ENCODE measurements around the gene JAZF1. TPM values are rescaled to one million over a fixed set of nuclear protein-coding genes. Genes with fewer than 3 reads are reported as not detected.

JAZF1 gene
- total and polyA plus RNA-seq, 7 donors: 2.3 to 10.6 (median 5.3) TPM

DNA sequence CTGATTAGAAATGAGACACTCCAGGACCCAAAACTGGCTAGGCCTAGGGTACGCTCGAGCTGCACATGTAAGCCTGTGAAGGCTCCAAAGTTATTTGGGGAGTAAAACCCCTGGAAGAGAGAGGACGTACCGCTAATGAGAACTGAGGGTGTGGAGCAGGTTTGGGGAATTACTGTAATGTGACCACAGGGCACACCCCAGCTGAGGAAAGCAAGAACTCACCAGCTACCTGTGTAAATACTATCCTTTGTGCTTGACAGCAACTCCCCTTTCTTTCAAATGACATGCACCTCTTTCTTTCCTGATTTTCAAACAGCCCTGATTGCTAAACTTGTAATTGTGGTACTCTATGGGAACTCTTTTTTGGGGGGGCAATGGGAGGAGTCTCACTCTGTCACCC is 147.2 kb downstream of the JAZF1 start:
- TF ChIP-seq, protein P1, sequence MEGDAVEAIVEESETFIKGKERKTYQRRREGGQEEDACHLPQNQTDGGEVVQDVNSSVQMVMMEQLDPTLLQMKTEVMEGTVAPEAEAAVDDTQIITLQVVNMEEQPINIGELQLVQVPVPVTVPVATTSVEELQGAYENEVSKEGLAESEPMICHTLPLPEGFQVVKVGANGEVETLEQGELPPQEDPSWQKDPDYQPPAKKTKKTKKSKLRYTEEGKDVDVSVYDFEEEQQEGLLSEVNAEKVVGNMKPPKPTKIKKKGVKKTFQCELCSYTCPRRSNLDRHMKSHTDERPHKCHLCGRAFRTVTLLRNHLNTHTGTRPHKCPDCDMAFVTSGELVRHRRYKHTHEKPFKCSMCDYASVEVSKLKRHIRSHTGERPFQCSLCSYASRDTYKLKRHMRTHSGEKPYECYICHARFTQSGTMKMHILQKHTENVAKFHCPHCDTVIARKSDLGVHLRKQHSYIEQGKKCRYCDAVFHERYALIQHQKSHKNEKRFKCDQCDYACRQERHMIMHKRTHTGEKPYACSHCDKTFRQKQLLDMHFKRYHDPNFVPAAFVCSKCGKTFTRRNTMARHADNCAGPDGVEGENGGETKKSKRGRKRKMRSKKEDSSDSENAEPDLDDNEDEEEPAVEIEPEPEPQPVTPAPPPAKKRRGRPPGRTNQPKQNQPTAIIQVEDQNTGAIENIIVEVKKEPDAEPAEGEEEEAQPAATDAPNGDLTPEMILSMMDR (IDR thresholded peaks at IDR 0.05): no peak
- ATAC-seq (no peak), DNase-seq (no peak)
- WGBS, 3 donors: 80 to 95% (median 94%) methylated on average over 4 of the region's 4 CpGs
- H3K36me3 ChIP-seq (ENCODE audit: insufficient read depth in 1 of 2, low read depth in 1 of 2): no peaks in the 10 kb centered on the region
- no peaks in the 10 kb centered on the region for H3K27me3 ChIP-seq (ENCODE audit: insufficient read depth in 3 of 3, low read length in 2 of 3)
- H3K4me3 ChIP-seq: no peak overlapping the region
- no peaks in the 10 kb centered on the region for H3K9me3 ChIP-seq
- no peak overlapping the region for H3K27ac ChIP-seq
- H3K4me1 ChIP-seq: peaks cover 22% of the 10 kb centered on the region
- intact Hi-C loops (cut with DNase I): no loop called here

DNA sequence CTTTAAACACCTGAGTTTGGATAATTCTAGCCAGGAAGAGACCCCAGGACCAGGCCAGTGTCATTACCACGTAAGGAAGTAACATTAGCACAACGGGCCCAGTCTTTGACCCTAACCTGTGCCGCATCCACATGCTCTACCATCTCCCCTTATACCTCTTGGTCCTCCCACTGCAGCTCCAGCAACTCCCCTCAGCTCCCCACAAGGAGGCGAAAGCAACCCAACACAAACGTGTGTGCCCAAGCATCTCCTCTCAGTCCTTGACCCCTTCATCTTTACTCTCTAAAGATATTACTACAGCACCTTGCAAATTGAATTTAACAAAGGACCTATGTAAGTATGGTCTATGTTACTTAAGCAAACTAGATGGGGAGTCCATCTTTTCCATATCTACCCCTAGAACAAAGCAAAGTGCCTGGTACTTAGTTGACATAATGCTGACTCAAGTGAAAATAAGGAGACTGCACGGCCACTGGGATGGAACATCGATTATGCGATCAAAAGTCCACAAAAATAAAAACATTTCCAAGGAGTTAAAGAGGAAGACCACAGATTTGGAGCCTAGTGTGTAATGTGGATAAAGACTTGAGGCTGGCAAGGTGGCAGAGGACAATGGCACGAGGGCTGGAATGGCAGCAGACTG is 147.7 kb downstream of the JAZF1 start:
- intact Hi-C loops (cut with DNase I): no loop called here
- no peak overlapping the region for H3K4me3 ChIP-seq
- no peaks in the 10 kb centered on the region for H3K9me3 ChIP-seq
- TF ChIP-seq, protein P1 (IDR thresholded peaks at IDR 0.05): no peak
- no peaks in the 10 kb centered on the region for H3K27me3 ChIP-seq (ENCODE audit: insufficient read depth in 3 of 3, low read length in 2 of 3)
- WGBS, 3 donors: 83 to 89% (median 85%) methylated on average over 9 of the region's 9 CpGs
- no peak overlapping the region for H3K27ac ChIP-seq
- peaks cover 19% of the 10 kb centered on the region for H3K4me1 ChIP-seq
- no peak for DNase-seq
- no peaks in the 10 kb centered on the region for H3K36me3 ChIP-seq (ENCODE audit: insufficient read depth in 1 of 2, low read depth in 1 of 2)
- ATAC-seq: no peak

DNA sequence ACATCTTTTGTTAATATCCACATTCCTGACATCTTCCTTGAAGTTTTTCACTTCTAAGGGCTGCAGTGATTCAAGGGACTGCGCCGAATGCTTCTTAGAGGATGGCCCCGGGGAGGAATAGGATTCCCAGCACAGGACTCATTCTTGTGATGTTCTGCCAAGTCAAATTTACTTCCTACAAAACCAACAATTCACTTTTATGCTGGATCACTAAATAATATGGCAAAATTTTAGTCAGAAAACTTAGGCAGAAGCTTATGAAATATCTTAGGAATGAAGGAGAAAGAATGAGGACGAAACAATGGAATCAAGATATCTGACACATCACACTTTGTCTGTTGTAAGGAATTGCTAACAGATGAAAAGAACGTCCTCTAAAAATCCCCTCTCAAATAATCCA is 151.5 kb downstream of the JAZF1 start:
- no peak for DNase-seq
- no peak overlapping the region for H3K27ac ChIP-seq

DNA sequence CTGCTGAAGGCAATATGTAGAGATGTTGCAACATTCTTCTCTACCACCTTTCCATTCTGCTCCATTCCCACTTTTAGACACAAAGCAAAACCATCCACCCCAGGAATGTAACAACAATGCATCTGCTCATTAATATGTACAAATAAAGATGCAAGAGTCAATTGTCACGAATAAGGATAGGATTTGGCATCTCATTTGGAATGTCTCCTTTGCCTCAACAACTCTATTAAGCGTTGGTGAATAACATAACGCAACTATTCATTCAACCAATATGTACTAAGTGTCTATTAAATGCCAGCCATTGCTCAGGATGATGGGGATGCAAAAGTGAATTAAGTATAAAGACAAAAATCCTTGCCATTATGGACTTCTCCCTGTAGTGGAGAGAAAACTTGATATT is 152.1 kb downstream of the JAZF1 start:
- H3K4me3 ChIP-seq: no peak overlapping the region
- TF ChIP-seq, protein P1 (IDR thresholded peaks at IDR 0.05): no peak
- no peaks in the 10 kb centered on the region for H3K27me3 ChIP-seq (ENCODE audit: insufficient read depth in 3 of 3, low read length in 2 of 3)
- WGBS, 3 donors: 89 to 93% (median 90%) methylated on average over 3 of the region's 3 CpGs
- H3K4me1 ChIP-seq: peaks cover 13% of the 10 kb centered on the region
- no peaks in the 10 kb centered on the region for H3K9me3 ChIP-seq
- intact Hi-C loops (cut with DNase I): loop anchor here (5.0 to 10.0 kb wide), 4 partner anchors 344 to 834 kb away; no protein-coding TSS in a partner anchor
- DNase-seq (no peak), ATAC-seq (no peak)
- no peaks in the 10 kb centered on the region for H3K36me3 ChIP-seq (ENCODE audit: insufficient read depth in 1 of 2, low read depth in 1 of 2)
- no peak overlapping the region for H3K27ac ChIP-seq

More for the DNA sequence above, 151.5 kb downstream of the JAZF1 start:
- intact Hi-C loops (cut with DNase I): loop anchor here (5.0 to 10.0 kb wide), 4 partner anchors 344 to 834 kb away; no protein-coding TSS in a partner anchor
- 82 to 87% (median 86%) methylated on average over 5 of the region's 5 CpGs for WGBS, 3 donors
- Histone ChIP-seq H3K9me3 (no peaks in the 10 kb centered on the region), H3K27me3 (ENCODE audit: insufficient read depth in 3 of 3, low read length in 2 of 3) (no peaks in the 10 kb centered on the region), H3K4me3 (no peak overlapping the region), H3K36me3 (ENCODE audit: insufficient read depth in 1 of 2, low read depth in 1 of 2) (no peaks in the 10 kb centered on the region), H3K4me1 (peaks cover 13% of the 10 kb centered on the region)
- TF ChIP-seq, protein P1 (IDR thresholded peaks at IDR 0.05): no peak
- no peak for ATAC-seq

DNA sequence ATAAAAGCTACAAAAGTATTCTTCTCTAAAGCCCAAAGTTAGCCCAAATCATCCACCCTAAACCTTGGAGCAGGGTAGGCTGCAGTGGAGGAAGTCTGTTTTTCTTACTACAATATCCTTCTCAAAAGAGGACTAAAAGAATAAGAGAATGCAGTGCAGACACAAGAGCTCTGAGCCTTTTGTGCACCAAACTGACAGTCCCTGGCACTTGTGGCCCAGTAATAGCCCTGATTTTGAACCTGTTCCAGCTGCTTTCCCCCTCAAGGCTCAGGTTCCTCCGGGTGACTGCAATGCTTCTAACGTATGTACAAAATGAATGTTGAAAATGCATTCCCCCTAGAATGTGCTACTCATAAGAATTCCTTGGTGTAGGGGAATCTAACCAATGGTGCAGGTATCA is 154.4 kb downstream of the JAZF1 start:
- Histone ChIP-seq H3K36me3 (ENCODE audit: insufficient read depth in 1 of 2, low read depth in 1 of 2) (no peaks in the 10 kb centered on the region), H3K4me1 (peaks cover 13% of the 10 kb centered on the region), H3K27ac (no peak overlapping the region), H3K4me3 (no peak overlapping the region), H3K9me3 (no peaks in the 10 kb centered on the region), H3K27me3 (ENCODE audit: insufficient read depth in 3 of 3, low read length in 2 of 3) (no peaks in the 10 kb centered on the region)
- ATAC-seq: no peak
- TF ChIP-seq, protein P1 (IDR thresholded peaks at IDR 0.05): no peak
- WGBS, 3 donors: 34 to 64% (median 62%) methylated on average over 2 of the region's 2 CpGs
- no peak for DNase-seq
- intact Hi-C loops (cut with DNase I): loop anchor here (5.0 to 10.0 kb wide), 4 partner anchors 341 to 831 kb away; no protein-coding TSS in a partner anchor

Data from psoas muscle (tissue), 8 donors.